ENCODE results near the gene TMEM14C. TPM values are rescaled to one million over a fixed set of nuclear protein-coding genes. Genes with fewer than 3 reads are reported as not detected.

The TMEM14C gene
- total and polyA plus RNA-seq, 2 experiments from 2014 or later: 123 to 232 TPM

DNA sequence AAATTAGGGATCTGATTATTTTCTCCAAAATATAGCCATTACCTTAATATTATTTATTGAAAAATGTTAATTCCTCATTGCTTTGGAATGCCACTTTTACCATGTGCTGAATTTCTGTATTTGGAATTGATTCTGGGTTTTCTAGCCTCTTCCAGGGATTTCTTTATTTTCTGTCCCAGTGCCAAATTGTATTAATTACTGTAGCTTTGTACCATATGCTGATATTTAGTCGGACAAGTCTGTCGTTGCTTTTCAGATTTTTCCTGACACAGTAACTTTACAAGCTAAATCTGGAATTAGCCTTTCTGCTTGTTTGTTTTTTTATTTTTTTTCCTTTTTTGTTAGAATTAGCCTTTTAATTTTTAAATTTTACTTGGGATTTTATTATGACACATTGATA is 13.9 kb downstream of the TMEM14C start:
- Mint-ChIP-seq H3K4me3 (no peak overlapping the region), H3K36me3 (ENCODE audit: low read depth) (peaks cover 30% of the 10 kb centered on the region), H3K27me3 (ENCODE audit: insufficient read depth, low read depth, poor library complexity) (peaks cover 10% of the 10 kb centered on the region), H3K9me3 (no peaks in the 10 kb centered on the region), H3K4me1 (no peaks in the 10 kb centered on the region), H3K27ac (no peak overlapping the region)
- ATAC-seq (no peak), DNase-seq (ENCODE audit: low spot score) (no peak)
- Histone ChIP-seq H3K27me3 (ENCODE audit: insufficient read depth) (no peaks in the 10 kb centered on the region), H4K20me1 (replicated peaks; ENCODE audit: insufficient read depth) (no peaks in the 10 kb centered on the region), H3K4me1 (ENCODE audit: insufficient read depth) (no peaks in the 10 kb centered on the region), H2AFZ (no peak overlapping the region), H3K4me2 (no peak overlapping the region), H3K27ac (ENCODE audit: low read depth) (no peak overlapping the region), H3K4me3 (no peak overlapping the region), H3K79me2 (replicated peaks; ENCODE audit: insufficient read depth) (no peaks in the 10 kb centered on the region; the same call in 1 of the 2 replicates), H3F3A (replicated peaks; ENCODE audit: low read depth) (no peaks in the 10 kb centered on the region), H3K9me2 (ENCODE audit: insufficient read depth) (no peaks in the 10 kb centered on the region), H3K36me3 (ENCODE audit: insufficient read depth) (no peaks in the 10 kb centered on the region)
- TF ChIP-seq CREB1 (CRISPR knock-in tag; IDR thresholded peaks at IDR 0.05; ENCODE audit: low read depth) (no peak), EZH2 (IDR thresholded peaks at IDR 0.05; ENCODE audit: low read depth, unreplicated experiment) (no peak), NANOG (IDR thresholded peaks at IDR 0.05; ENCODE audit: borderline replicate concordance) (no peak), ZNF114 (CRISPR knock-in tag; IDR thresholded peaks at IDR 0.05) (no peak), ZNF331 (CRISPR knock-in tag; IDR thresholded peaks at IDR 0.05; ENCODE audit: low read depth) (no peak)
- TF ChIP-seq, protein P1, sequence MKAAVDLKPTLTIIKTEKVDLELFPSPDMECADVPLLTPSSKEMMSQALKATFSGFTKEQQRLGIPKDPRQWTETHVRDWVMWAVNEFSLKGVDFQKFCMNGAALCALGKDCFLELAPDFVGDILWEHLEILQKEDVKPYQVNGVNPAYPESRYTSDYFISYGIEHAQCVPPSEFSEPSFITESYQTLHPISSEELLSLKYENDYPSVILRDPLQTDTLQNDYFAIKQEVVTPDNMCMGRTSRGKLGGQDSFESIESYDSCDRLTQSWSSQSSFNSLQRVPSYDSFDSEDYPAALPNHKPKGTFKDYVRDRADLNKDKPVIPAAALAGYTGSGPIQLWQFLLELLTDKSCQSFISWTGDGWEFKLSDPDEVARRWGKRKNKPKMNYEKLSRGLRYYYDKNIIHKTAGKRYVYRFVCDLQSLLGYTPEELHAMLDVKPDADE (IDR thresholded peaks at IDR 0.05): no peak
- TF ChIP-seq, protein P2, sequence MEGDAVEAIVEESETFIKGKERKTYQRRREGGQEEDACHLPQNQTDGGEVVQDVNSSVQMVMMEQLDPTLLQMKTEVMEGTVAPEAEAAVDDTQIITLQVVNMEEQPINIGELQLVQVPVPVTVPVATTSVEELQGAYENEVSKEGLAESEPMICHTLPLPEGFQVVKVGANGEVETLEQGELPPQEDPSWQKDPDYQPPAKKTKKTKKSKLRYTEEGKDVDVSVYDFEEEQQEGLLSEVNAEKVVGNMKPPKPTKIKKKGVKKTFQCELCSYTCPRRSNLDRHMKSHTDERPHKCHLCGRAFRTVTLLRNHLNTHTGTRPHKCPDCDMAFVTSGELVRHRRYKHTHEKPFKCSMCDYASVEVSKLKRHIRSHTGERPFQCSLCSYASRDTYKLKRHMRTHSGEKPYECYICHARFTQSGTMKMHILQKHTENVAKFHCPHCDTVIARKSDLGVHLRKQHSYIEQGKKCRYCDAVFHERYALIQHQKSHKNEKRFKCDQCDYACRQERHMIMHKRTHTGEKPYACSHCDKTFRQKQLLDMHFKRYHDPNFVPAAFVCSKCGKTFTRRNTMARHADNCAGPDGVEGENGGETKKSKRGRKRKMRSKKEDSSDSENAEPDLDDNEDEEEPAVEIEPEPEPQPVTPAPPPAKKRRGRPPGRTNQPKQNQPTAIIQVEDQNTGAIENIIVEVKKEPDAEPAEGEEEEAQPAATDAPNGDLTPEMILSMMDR (conservative IDR thresholded peaks at IDR 0.05; ENCODE audit: low read depth in 2 of 2): no peak

DNA sequence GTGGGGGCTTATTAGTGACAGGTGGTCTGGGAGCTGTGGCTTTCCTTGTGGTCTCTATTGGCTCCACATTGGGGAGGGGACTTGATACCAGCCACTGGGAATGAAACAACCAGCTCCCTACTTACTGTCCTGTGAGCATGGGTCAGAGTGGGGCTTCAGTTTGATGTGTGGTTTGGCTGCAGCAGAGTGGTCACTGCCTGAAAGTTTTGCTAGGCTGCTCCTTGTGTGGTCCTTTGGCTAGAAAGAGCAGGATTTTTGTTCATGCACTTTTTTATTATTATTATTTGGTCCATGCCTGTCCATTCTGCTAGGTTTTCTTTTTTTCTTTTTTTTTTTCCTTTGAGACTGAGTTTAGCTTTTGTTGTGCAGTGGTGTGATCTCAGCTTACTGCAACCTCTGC is 17.2 kb downstream of the TMEM14C start:
- no peaks in the 10 kb centered on the region for H4K20me1 ChIP-seq (replicated peaks; ENCODE audit: insufficient read depth)
- H3K36me3 ChIP-seq (ENCODE audit: insufficient read depth): no peaks in the 10 kb centered on the region
- no peak overlapping the region for H3K27ac ChIP-seq (ENCODE audit: low read depth)
- H3K79me2 ChIP-seq (replicated peaks; ENCODE audit: insufficient read depth): no peaks in the 10 kb centered on the region; the same call in 1 of the 2 replicates
- Mint-ChIP-seq H3K4me3 (no peak overlapping the region), H3K27ac (no peak overlapping the region), H3K27me3 (ENCODE audit: insufficient read depth, low read depth, poor library complexity) (peaks cover 10% of the 10 kb centered on the region), H3K9me3 (no peaks in the 10 kb centered on the region), H3K36me3 (ENCODE audit: low read depth) (peaks cover 17% of the 10 kb centered on the region), H3K4me1 (peaks cover 8% of the 10 kb centered on the region)
- ATAC-seq: no peak
- no peak overlapping the region for H3K4me2 ChIP-seq
- no peaks in the 10 kb centered on the region for H3K9me2 ChIP-seq (ENCODE audit: insufficient read depth)
- no peak overlapping the region for H2AFZ ChIP-seq
- peaks cover 14% of the 10 kb centered on the region; the same call in 1 of the 2 replicates for H3K4me1 ChIP-seq (ENCODE audit: insufficient read depth)
- no peak overlapping the region for H3K4me3 ChIP-seq
- peaks cover 3% of the 10 kb centered on the region; the same call in 1 of the 2 replicates for H3F3A ChIP-seq (replicated peaks; ENCODE audit: low read depth)
- H3K27me3 ChIP-seq (ENCODE audit: insufficient read depth): no peaks in the 10 kb centered on the region
- no peak for DNase-seq (ENCODE audit: low spot score)
- TF ChIP-seq NANOG (IDR thresholded peaks at IDR 0.05; ENCODE audit: borderline replicate concordance) (no peak), POLR2AphosphoS5 (IDR thresholded peaks at IDR 0.05; ENCODE audit: low read depth) (no peak), CREB1 (CRISPR knock-in tag; IDR thresholded peaks at IDR 0.05; ENCODE audit: low read depth) (no peak)
- TF ChIP-seq, protein P3, sequence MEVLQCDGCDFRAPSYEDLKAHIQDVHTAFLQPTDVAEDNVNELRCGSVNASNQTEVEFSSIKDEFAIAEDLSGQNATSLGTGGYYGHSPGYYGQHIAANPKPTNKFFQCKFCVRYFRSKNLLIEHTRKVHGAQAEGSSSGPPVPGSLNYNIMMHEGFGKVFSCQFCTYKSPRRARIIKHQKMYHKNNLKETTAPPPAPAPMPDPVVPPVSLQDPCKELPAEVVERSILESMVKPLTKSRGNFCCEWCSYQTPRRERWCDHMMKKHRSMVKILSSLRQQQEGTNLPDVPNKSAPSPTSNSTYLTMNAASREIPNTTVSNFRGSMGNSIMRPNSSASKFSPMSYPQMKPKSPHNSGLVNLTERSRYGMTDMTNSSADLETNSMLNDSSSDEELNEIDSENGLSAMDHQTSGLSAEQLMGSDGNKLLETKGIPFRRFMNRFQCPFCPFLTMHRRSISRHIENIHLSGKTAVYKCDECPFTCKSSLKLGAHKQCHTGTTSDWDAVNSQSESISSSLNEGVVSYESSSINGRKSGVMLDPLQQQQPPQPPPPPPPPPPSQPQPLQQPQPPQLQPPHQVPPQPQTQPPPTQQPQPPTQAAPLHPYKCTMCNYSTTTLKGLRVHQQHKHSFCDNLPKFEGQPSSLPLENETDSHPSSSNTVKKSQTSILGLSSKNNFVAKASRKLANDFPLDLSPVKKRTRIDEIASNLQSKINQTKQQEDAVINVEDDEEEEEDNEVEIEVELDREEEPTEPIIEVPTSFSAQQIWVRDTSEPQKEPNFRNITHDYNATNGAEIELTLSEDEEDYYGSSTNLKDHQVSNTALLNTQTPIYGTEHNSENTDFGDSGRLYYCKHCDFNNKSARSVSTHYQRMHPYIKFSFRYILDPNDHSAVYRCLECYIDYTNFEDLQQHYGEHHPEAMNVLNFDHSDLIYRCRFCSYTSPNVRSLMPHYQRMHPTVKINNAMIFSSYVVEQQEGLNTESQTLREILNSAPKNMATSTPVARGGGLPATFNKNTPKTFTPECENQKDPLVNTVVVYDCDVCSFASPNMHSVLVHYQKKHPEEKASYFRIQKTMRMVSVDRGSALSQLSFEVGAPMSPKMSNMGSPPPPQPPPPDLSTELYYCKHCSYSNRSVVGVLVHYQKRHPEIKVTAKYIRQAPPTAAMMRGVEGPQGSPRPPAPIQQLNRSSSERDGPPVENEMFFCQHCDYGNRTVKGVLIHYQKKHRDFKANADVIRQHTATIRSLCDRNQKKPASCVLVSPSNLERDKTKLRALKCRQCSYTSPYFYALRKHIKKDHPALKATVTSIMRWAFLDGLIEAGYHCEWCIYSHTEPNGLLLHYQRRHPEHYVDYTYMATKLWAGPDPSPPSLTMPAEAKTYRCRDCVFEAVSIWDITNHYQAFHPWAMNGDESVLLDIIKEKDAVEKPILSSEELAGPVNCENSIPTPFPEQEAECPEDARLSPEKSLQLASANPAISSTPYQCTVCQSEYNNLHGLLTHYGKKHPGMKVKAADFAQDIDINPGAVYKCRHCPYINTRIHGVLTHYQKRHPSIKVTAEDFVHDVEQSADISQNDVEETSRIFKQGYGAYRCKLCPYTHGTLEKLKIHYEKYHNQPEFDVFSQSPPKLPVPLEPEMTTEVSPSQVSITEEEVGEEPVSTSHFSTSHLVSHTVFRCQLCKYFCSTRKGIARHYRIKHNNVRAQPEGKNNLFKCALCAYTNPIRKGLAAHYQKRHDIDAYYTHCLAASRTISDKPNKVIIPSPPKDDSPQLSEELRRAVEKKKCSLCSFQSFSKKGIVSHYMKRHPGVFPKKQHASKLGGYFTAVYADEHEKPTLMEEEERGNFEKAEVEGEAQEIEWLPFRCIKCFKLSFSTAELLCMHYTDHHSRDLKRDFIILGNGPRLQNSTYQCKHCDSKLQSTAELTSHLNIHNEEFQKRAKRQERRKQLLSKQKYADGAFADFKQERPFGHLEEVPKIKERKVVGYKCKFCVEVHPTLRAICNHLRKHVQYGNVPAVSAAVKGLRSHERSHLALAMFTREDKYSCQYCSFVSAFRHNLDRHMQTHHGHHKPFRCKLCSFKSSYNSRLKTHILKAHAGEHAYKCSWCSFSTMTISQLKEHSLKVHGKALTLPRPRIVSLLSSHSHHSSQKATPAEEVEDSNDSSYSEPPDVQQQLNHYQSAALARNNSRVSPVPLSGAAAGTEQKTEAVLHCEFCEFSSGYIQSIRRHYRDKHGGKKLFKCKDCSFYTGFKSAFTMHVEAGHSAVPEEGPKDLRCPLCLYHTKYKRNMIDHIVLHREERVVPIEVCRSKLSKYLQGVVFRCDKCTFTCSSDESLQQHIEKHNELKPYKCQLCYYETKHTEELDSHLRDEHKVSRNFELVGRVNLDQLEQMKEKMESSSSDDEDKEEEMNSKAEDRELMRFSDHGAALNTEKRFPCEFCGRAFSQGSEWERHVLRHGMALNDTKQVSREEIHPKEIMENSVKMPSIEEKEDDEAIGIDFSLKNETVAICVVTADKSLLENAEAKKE (CRISPR knock-in tag; IDR thresholded peaks at IDR 0.05): no peak
- TF ChIP-seq, protein P1 (IDR thresholded peaks at IDR 0.05): no peak

Data from GM23338 (cell line).